Mesenteric fat pad (tissue), 1 donor: ENCODE data around the gene CEP131. TPM values are rescaled to one million over a fixed set of nuclear protein-coding genes. Genes with fewer than 3 reads are reported as not detected.

Source experiments
- DNase-seq: peaks from one replicate; pipeline ENCODE4 v3.0.0-alpha.2; 2020; ENCODE audit warnings: low spot score
- total RNA-seq: library from RNA; stranded (reverse); fragmentation: NEBNext Ultra II Directional; extraction: Animal tissue kit (Norgen Biotek cat#: 25700); gene quantifications from one replicate; pipeline ENCODE4 v1.2.1, GENCODE V29; 2021
- donor health status: DM: yes; HTN: yes; CAD: no.

CEP131 gene
- total RNA-seq, 1 donor from 2014 or later: 3.4 TPM

DNA sequence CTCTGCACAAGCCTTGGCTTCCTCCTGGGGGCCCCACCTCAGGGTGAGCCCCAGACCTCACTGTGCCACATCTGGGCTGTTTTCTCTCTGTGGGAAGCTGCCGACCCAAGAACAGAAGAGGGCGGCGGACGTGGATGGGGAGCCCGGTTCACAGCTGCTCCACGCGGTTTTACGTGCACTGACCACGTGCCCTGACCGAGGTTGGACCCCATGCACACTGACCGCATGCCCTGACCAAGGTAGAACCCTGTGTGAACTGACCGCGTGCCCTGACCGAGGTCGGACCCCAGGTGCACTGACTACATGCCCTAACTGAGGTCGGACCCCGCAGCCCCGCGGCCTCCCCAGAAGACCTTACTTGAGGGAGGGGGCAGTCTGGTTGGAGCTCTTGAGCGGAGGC is 19.6 kb downstream of the CEP131 start:
- no peak for DNase-seq

DNA sequence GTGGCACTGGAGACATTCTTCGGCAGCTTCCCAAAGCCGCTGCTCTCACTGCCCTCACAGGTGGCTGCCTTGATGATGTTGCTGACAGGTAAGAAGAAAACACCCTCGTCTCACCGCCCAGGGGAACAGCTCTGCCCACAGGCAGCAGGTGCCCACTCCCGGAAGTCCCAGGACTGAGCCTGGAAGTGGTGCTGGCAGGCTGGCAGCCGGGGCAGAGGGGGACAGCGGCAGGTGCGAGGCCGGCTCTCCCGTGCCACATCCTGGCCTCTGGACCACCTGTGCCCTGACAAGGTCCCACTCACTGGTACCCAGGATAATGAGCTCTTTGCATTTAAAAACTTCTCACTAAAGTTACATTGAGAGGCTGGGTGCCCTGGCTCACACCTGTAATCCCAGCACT is 20.4 kb downstream of the CEP131 start:
- no peak for DNase-seq

DNA sequence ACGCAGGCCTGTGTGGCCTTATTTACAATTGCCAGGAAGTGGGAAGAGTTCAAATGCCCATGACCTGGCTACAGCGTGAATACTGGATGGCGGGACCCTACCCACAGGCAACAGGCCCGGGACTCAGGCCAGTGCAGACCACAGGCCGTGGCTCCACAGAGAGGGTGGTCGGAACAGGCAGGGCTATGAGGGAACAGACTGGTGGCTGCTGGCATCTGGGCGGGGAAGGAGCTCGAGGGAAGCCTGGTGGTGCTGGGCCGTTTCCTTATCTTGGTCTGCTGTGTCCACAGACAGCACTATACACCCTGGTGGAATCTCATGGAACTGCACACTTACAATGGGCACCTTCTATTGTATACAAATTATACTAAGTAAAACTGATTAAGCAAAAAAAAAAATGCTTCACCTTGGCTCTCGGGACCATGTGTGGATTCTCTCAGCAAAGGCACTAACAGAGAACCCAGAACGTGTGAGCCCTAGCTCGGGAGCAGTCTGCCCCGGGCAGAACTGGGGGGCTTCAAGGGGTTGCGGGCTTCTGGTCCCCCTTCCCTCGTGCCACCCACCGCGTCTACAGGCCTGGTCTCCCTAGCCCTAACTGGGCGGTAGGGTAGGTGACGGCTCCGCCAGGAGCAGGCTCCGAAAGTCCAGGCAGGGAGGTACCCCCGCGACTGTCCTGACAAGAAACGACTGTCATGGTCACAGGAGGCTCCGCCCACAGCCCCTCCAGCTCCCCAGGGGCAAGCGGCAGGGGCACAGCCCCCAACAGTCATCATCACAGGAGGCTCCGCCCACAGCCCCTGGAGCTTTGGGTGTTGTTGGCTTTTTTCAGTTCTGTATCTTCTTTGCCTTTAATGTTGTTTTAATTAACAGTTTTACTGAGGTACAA is 21.8 kb downstream of the CEP131 start:
- DNase-seq: no peak

DNA sequence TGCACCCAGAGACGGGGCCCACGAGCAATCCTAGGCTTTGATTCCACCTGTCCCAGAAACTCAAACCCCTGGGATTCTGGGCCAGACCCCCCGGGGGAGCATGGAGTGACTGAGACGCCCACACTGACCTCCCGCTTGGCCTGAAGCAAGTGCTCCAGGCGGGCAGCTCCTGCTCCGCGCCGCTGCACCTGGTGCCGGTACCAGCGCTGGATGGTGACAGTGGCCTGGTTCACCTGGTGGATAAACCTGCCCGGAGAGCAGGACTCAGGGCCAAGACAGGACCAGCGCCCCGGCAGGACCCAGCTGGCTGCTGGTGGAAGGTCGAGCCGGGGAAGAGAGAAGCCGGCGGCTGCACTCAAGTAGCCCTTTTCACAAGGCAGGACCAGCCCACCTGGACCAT is 22.6 kb downstream of the CEP131 start:
- no peak for DNase-seq

DNA sequence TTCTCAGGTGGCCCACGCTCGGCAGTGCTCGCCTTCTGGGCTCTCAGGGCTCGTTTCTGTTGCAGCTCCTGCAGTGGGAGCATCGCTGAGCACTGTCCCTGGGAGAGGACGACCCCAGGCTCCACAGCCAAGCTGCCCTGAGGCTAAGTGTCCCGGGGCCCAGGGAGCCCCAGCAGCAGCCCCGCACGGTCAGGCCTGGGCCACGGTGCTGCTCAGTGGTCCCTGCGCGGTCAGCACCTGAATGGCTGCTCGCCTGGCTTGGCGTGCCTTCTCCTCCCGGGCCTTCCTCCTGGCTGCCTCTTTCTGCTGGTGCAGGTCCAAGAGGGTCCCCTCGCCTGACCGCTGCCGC is 23.3 kb downstream of the CEP131 start:
- no peak for DNase-seq

DNA sequence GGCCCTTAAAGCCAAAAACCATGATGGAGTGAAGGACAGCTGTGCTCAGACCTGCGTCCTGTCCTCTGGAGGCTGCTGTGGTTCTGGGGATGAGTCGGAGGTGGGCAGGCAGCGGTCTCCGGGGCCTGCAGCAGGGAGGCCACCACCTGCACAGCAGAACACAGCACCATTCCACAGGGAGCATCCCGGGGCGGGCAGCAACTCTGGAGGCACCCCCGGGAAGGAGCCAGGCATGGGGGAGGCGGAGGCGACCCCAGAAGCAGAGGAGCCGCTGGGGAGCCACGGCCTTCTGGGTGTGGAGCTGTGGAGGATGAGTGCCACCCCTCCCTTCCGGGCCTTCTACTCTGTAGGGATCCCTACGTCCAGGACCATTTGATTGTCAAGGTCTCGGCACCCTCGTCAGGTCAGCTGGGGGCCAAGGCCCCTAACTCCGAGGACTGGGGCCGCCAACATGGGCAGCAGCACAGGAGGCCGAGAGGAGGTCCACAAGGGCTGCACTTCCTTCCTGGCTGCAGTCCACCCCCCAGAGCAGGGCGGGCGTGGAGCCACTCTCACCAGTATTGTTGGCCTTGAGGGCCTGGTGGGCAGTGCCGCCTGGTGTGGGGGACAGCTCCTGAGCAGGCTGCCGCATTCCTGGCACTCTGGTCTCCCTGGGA is 23.8 kb downstream of the CEP131 start:
- DNase-seq: no peak

DNA sequence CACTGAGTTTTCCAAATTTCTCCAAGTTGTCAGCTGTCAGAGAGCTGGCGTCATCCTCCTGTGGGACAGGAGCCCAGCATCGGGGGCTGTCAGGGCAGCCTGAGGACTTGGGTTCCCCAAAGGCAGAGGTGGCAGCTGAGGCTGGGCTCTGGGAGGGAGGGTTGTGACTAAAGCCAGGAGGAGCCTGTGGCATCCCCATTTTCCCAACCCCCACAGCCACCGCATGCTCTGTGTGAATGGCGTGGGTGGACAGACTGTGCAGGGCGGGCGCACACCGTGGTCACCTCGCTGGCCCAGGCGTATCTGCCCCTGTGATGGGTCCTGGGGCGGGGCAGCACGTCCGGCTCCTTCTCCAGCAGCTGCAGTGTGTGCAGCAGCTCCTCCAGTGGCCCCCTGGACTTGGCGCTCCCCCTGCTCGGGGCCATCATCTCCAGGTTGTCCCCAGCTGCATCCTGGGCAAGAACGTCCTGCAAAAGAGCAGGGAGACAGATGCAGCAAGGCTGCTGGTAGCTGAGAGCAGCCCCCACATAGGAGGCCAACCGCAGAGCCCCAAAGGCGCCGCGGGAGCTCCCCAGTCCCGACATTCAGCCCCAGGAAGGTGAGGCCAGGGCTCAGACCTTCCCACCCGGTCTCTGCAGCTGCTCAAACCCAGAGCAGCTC is 24.8 kb downstream of the CEP131 start:
- no peak for DNase-seq

DNA sequence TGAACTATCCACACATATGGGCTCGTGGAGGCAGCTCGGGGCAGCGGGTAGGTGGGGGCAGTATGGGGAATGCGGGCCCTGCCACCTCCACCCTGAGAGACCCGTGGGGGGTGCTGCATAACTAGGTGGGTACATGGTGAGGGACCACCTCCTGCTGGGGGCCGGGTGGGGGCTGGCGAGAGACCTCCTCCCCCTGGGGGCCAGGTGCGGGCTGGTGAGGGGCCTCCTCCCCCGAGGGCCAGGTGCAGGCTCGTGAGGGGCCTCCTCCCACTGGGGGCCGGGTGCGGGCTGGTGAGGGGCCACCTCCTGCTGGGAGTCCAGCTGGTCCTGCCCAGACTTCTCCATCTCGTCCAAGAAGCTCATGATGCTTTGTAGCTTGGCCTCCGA is 25.4 kb downstream of the CEP131 start:
- DNase-seq: no peak

DNA sequence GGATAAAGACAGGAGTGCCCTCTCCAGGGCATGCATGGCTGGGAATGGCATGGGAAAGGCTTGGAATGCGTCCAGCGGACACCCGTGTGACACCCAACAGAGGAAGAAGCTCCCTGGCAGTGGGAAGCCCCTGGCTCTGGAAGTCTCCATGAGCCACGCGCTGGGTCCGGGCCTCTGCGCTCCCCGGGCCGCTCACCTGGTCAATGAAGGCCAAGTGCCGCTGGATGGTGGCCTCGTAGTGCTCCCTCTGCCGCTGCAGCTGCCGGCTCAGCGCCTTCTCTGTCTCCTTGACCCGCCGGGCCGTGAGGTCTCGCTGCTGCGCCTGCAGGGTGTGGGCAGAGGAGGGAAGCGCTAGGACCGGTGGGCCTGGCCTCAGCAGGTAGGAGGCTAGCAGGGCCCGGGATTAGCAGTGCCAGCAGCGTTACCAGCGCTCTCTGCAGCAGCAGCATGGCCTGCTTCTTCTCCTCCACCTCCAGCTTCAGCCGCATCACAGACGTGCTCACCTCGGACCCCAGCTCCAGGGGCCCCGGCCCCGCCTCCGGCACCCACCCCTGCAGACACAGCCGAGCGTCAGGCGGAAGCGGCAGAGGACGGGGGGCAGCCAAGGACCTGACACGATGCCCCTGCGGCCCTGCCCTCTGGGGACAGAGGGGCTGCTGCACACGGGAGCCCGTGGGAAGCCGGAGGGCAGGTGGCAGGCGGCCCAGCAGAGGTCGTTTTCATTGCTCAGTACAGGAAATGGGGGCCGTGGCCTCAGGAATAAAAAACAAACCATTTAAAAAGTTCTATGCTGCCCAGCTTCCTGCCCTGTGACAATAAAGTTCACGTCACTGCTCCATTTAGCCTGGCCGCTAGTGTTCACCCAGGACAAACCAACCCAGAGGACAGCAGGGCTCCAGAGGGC is 26.0 kb downstream of the CEP131 start:
- DNase-seq: no peak

DNA sequence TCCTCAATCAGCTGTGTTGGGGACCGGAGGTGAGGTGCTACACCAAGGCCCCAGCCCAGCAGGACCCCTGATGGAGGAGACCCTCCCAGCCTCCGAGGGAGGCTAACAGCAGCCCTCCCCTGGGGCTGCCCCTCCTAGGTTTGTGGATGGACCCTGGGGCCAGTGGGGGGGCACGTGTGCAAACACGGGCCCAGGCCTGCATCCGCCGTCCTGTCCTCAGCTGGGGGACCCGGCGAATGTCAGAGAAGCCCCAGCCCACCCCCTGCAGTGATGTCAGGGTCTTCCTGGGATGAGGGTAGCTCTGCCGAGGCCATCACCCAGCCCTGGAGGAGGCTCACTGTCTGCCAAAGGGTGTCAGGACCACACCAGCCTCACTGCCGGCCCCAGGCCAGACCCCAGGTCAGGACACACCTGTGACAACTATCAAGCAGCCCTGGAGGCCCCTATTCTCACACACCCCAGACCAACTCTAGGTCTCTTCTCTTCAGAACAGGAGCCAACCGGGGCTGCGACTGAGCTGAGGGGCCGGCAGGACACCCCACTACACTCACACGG is 26.7 kb downstream of the CEP131 start:
- no peak for DNase-seq

DNA sequence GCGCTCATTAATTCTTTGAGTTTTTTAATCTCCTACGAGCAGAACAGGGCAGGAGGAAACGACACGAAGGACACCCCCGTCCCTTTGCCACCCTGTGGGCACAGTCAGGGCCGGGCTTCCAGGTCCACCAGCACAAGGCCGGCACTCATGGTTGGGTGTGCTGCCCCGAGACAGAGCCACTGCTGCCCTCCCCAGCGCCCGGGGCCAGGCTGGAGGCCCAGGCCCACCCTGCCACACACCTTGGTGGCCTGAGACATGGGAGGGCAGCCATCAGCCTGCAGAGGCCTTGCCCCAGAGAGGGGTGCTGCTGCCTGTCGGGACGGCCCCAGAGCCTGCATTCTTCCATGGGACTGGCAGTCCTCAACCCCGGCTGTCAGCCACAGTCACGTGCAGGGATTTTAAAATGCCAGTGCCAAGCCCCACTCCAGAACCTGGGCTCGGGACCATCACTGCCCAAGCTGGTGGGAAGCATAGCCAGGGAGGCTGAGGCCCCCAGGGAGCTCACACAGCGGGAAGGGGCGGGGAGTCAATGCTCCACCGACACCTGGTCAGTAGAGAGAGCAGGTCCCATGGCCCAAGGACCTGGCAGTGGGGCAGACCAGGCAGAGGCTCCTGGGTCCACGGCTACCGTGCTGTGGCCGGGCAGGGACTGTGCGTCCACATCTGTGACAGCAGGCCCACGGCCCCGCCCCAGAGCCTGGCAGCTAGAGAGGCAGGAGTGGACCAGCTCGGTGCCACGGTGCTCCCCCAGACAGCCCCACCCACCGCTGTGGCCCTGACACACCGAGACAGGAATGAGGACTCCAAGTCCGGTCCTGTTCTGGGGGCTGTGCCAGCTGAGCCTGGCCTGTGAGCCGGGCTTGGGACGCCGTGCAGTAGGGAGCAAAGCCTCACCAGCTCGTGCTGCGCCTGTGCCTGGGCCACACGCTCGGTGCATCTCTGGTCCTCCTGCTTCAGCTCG is 27.5 kb downstream of the CEP131 start:
- no peak for DNase-seq

DNA sequence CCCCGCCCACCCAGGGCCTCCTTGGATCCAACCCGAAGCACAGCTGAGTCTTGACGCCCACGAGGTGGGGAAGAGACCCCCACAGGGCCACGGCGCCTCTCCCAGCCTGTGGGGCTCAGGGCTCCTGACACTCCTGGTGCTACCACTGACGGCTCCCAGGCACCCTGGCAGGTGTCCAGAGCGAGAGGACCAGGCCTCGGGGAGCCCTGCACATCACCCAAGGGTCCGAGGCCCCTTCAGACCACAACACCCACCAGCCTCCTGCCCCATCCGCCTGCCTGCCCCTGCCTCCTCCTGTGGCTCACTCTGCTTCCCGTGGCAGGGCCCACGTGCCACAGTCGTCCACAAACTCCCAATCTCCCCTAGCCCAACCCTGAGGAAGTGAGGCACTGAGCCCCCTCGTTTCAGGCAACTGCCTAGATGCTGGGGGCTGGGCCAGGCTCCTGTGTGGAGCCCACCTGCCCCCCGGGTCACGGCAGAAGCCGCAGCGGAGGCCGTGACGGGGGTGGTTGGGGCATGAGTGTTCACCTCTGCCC is 28.5 kb downstream of the CEP131 start:
- DNase-seq: no peak

DNA sequence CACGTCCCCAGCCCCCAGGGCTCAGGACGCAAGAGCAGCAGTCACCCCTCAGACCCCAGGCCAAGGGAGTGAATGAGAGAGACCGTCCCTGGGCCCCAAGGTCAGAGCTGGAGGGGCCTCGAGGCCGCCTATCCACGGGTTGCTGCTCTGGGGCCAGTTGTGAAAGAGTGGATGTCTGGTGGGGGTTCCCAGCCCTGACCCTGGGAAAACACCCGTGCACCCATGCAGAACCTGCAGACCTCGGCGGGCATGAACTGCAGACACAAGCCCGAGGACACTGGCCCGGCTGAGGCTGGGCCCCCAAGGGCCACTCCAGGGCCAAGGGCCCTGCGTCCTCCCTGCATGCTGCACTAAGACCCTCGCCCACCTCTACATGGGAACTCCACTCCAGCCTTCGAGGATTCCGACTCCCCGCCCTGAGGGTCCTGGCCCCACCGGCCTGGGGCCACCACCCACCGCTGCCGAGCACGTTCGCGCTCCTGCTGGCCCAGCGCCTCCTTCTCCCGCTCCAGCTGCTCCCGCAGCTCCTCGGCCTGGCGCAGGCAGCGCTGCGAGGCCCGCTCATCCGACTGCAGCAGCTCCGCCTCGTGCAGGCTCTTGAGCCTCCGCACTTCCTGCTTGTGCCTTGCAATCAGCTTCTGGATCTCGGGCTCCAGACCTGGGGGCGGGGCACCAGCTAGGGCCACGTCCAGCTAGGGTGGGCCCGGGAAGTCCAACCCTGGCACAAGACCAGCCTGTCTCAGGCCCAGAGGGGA is 29.1 kb downstream of the CEP131 start:
- DNase-seq: no peak

DNA sequence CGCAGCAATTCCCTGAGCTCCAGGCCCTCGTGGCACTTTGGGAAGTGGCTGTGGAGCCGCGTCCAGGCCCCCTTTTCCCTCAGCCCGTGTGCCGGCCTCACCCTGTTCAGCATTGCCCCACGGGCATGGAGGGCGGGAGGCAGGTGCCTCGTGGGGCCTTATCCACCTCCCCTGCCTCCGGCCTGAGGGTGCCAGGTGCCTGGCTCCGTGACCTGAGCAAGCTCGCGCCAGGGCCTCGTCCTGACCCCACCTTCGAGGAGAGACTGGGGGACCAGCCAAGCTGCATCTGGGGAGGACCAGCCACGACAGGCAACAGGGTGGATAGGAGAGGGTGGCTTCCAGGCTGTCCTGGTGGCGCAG is 29.7 kb downstream of the CEP131 start:
- DNase-seq: no peak

DNA sequence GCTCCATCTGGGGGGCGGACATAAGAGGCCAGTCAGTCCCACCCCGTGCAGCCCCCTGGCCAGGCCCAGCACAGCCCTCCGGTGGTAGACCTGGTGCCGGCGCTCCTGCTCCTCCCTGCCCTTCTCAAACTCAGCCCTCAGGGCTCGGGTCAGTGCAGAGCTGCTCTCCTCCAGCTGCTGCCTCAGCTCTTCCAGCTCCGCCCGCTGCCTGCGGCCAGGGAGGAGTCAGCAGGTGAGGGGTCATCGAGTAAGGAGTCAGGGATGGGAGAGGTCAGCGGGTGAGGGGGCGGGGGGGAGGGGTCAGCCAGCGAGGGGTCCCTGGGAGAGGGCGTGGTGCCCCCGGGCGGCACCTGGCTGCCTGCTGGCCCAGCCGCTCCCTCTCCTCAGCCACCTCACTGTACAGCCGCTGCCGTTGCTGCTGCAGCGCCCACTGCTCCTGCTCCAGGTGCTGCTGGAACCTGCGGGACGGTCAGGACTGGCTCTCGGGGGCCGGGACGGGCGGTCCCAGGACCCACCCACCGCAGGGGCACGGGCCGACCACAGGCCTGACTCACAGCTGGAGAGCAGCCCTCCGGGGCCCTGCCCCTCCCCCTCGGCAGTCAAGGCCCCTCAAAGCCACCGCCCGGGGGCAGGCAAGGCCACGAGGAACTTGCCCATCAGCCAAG is 30.2 kb downstream of the CEP131 start:
- DNase-seq: no peak

DNA sequence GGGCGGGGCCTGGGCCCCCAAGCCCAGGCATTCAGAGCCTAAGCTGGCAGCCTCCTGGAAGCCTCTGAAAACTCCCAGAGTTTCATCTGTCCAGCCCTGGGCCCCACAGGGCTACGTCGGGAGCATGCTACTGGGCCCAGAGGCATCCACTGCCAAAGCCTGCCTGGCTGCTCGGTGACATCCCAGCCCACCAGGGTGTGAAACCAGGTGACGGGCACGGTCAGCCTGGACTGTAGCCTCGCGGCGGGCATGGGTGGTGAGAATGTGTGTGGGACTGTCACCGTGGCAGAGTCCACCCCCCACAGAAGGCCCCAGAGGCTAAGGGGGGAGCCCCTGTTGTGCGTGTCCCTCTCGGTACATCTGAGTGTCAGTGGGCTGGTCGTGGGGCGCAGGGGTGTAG is 31.1 kb downstream of the CEP131 start:
- DNase-seq: no peak

DNA sequence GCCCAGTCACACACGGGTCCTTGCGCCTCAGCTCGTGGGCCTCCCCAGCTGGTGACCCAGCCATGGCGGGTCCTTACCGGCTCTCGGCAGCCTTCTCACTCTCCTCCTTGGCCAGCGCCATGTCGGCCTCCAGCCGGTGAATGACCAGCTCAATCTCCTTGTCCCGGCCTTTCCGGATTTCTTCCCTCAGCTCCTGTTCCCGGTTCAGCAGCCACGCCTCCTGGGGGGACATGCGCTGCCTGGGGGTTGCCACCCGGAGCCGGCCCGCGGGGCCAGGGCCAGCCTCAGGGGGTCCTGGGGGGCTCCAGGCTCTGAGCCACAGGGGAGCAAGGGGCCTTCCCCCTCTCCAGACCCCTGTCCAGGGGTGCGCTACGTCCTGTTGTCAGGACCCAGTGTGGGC is 31.6 kb downstream of the CEP131 start:
- no peak for DNase-seq

DNA sequence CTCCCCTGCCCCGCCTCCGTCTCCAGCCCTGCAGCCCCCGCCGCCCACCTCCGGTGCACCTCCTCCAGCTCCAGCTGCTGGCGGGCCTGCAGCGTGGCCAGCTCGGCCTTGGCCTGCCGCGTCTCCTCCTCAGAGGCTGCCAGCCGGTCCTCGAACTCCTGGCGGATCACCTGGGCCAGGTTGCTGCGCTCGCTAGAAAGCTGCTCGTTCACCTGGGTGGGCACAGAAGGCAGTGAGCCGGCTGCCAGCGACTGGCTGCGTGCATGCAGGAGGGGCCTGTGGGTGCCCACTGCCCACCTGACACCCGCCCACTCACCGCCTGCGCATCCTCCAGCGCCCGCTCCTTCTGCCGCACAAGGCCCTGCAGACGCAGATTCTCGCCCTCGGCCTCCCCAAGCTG is 32.2 kb downstream of the CEP131 start:
- DNase-seq: no peak
